Colonic mucosa (tissue), 4 donors: Measurements from ENCODE around the gene CMSS1. TPM values are rescaled to one million over a fixed set of nuclear protein-coding genes. Genes with fewer than 3 reads are reported as not detected.

Experiments
- DNase-seq: peaks from one replicate; pipeline ENCODE4 v3.0.0-alpha.2; 2020
- H3K27ac ChIP-seq: fragments of 200-600 bp; one replicate; pipeline ENCODE4 v1.8.0; 2021
- H3K27me3 ChIP-seq: fragments of 200-600 bp; one replicate; pipeline ENCODE4 v1.8.0; 2021
- H3K36me3 ChIP-seq: fragments of 200-600 bp; one replicate; pipeline ENCODE4 v1.8.0; 2021
- H3K4me1 ChIP-seq: fragments of 200-600 bp; one replicate; pipeline ENCODE4 v1.8.0; 2021; ENCODE audit warnings: mild to moderate bottlenecking
- H3K4me3 ChIP-seq: fragments of 200-600 bp; one replicate; pipeline ENCODE4 v1.8.0; 2021
- H3K9ac ChIP-seq, 2 donors: one replicate each; pipeline ENCODE4 v1.7.0; 2013; ENCODE audit warnings: control low read depth in 2 of 2, low read depth in 2 of 2, low read length in 2 of 2
- H3K9me3 ChIP-seq: fragments of 200-600 bp; one replicate; pipeline ENCODE4 v1.8.0; 2021
- CTCF ChIP-seq: fragments of 200-600 bp; IDR thresholded peaks from one replicate; pipeline ENCODE4 v1.8.0; 2022; ENCODE audit warnings: antibody characterized with exemption, mild to moderate bottlenecking
- intact Hi-C: fragments of 100-400 bp; cut with DNase I; formaldehyde crosslinking; loops from one replicate; pipeline ENCODE4 v1.14.1; 2022
- total RNA-seq, 2 donors: library from RNA; stranded (reverse); fragmentation: NEBNext Ultra II Directional in 1 of 2; extraction: Animal tissue kit (Norgen Biotek cat#: 25700) in 1 of 2; gene quantifications; one replicate each; pipeline ENCODE4 v1.2.1, GENCODE V29; 2021
- donor health status: healthy.
- donor health status: DM: no; HTN: no; CAD: no.
- donor health status: DM: no; HTN: no; CAD: no.

Gene CMSS1
- total RNA-seq, 2 donors from 2014 or later = 10.7 to 24.7 TPM

GRCh38 chr3:99941211-99941610 is 123.5 kb downstream of the CMSS1 start:
- no peak overlapping the region for H3K27ac ChIP-seq
- H3K9ac ChIP-seq = no peak overlapping the region
- H3K9me3 ChIP-seq = no peaks in the 10 kb centered on the region
- intact Hi-C loops = no loop called here
- DNase-seq = no peak
- H3K4me3 ChIP-seq = no peak overlapping the region
- TF ChIP-seq CTCF = no peak
- peaks cover 7% of the 10 kb centered on the region for H3K4me1 ChIP-seq
- H3K36me3 ChIP-seq = no peaks in the 10 kb centered on the region
- no peaks in the 10 kb centered on the region for H3K27me3 ChIP-seq

- H3K4me1 ChIP-seq = peaks cover 12% of the 10 kb centered on the region
- TF ChIP-seq CTCF = no peak
- no peaks in the 10 kb centered on the region for H3K36me3 ChIP-seq
- peak overlapping the region; percentile 13 for H3K27ac ChIP-seq
- H3K9me3 ChIP-seq = no peaks in the 10 kb centered on the region
- intact Hi-C loops = no loop called here
- no peak overlapping the region for H3K4me3 ChIP-seq
- H3K27me3 ChIP-seq = no peaks in the 10 kb centered on the region
- no peak for DNase-seq
- H3K9ac ChIP-seq = peak overlapping the region in 1 of 2 donors; percentile 43
Observed at GRCh38 chr3:99943931-99944761, 126.5 kb downstream of the CMSS1 start.

GRCh38 chr3:99945328-99945995 is 127.8 kb downstream of the CMSS1 start:
- Histone ChIP-seq H3K27me3 (no peaks in the 10 kb centered on the region), H3K4me1 (peaks cover 15% of the 10 kb centered on the region), H3K9ac (peak overlapping the region in 1 of 2 donors; percentile 9), H3K9me3 (no peaks in the 10 kb centered on the region), H3K27ac (no peak overlapping the region), H3K36me3 (no peaks in the 10 kb centered on the region), H3K4me3 (no peak overlapping the region)
- intact Hi-C loops = no loop called here
- TF ChIP-seq CTCF = no peak
- DNase-seq = no peak

GRCh38 chr3:99947356-99947755 is 129.7 kb downstream of the CMSS1 start:
- TF ChIP-seq CTCF = no peak
- no peak overlapping the region for H3K9ac ChIP-seq
- no peak for DNase-seq
- H3K27me3 ChIP-seq = no peaks in the 10 kb centered on the region
- H3K4me1 ChIP-seq = peaks cover 15% of the 10 kb centered on the region
- H3K27ac ChIP-seq = no peak overlapping the region
- intact Hi-C loops = no loop called here
- no peak overlapping the region for H3K4me3 ChIP-seq
- H3K36me3 ChIP-seq = no peaks in the 10 kb centered on the region
- H3K9me3 ChIP-seq = no peaks in the 10 kb centered on the region

GRCh38 chr3:99948467-99949089 is 130.9 kb downstream of the CMSS1 start:
- intact Hi-C loops = no loop called here
- no peaks in the 10 kb centered on the region for H3K36me3 ChIP-seq
- H3K9ac ChIP-seq = no peak overlapping the region
- H3K4me1 ChIP-seq = peaks cover 15% of the 10 kb centered on the region
- DNase-seq = no peak
- H3K4me3 ChIP-seq = no peak overlapping the region
- no peaks in the 10 kb centered on the region for H3K9me3 ChIP-seq
- no peak overlapping the region for H3K27ac ChIP-seq
- no peaks in the 10 kb centered on the region for H3K27me3 ChIP-seq
- TF ChIP-seq CTCF = no peak
